ENCODE results near the gene TBX20.

TBX20 gene, protein sequence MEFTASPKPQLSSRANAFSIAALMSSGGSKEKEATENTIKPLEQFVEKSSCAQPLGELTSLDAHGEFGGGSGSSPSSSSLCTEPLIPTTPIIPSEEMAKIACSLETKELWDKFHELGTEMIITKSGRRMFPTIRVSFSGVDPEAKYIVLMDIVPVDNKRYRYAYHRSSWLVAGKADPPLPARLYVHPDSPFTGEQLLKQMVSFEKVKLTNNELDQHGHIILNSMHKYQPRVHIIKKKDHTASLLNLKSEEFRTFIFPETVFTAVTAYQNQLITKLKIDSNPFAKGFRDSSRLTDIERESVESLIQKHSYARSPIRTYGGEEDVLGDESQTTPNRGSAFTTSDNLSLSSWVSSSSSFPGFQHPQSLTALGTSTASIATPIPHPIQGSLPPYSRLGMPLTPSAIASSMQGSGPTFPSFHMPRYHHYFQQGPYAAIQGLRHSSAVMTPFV
- 0 to 0.39 (median 0.08) reads per million in 4 donors for total RNA-seq

- DNase-seq: peak in 1 of 5 donors; percentile 61
These were observed at the start of gene TBX20 for GRCh38 chr7:35253710-35254495. TSS of gene TBX20 (minus strand) at chr7:35254100. CDS start at chr7:35253620, 480 bp downstream.

DNA sequence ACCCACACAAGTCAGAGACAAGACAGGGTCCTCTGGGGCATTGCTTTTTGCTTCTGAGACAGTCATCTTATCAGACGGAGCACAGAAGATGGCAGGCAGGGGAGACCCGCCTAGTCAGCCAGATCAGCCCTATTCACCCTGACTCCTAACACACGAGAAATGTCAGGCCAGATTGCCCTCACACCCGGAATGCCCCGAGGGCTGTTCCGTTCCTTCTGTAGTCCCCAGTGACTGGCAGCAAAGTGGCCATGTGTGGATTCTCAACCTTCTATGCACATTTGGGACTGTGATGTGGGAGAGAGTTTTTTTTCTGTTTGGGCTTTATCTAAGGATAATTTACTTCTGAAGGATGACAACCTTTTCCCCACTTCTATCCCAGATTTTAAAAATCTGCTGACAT lies 35.5 kb upstream of the TBX20 start:
- no peak for DNase-seq

GRCh38 chr7:35286986-35287385 lies 33.1 kb upstream of the TBX20 start:
- no peak for DNase-seq

DNA sequence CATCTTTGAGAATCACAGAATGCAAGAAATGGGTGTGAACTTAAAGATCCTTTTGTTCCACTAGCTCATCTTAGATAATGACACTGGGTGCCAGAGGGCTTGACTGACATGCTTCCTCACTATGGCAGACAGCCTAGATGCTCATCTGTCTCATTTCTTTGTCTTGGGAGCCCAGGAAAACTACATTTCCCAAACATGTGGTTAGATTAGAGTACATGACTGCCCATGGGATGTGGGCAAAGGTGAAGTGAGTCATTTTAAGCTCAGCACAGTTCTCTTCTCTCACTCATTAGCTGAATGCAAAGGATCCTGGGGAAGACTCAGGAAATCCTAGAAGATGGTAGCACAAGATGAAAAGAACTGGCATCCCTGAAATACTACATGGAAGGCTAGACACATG lies 32.5 kb upstream of the TBX20 start:
- no peak for DNase-seq

DNA sequence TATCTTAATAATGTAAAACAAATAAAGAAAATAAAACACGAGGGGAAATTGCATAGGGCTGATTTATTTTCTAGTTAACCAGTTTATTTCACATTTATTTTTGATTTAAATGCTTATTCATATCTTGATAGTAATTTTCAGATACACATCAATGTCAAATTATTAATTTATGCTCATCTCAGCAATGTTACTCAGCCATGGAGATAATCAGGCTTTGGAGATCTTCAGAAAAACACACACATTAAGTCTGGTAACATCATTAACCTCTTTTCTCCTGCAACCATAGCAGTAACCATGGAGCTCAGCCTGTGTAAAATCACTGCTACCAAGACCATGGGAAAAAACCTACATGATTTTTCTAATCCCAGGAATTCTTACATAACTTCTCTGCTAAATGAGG lies 31.9 kb upstream of the TBX20 start:
- DNase-seq: no peak

DNA sequence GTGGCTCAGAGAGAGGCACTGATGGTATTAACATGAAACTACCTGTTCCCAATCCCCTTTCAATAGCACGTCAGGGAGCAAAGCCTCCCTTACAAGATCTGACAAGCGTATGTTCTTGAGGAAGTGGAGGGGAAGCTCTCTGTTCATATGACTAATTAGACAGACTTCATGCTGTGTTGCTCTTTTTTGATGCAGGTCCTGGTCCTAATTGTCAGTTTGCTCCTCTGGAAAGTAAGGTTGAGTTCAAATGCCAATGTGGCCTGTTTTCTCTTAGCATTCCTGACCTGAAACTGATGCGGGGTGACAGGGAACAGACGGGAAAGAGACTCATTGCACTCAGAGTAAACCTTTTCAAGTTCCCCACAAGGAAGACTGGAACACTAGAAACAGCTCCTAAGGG lies 27.0 kb upstream of the TBX20 start:
- DNase-seq: no peak

- no peak for DNase-seq
These were observed 23.5 kb upstream of the TBX20 start for GRCh38 chr7:35277359-35277758.

- no peak for DNase-seq
These were observed 18.3 kb upstream of the TBX20 start for GRCh38 chr7:35272246-35272645.

- no peak for DNase-seq
These were observed 15.1 kb upstream of the TBX20 start for GRCh38 chr7:35268953-35269352.

DNA sequence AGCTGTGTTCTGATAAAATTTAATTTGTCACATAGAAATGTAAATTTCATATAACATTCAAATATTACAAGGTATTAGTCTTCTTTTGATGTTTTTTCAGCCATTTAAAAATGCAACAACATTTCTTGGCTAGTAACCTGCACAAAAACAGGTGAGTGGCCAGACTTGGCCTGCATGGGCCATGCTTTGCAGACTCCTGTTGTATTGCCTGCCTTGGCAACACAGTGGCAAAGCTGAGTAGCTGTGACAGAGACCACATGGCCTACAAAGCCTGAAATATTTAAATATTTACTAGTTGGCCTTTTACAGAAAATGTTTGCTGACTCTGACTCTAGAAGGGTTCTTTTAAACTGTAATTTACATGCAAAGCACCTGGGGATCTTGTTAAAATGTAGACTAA lies 13.5 kb upstream of the TBX20 start:
- no peak for DNase-seq

DNA sequence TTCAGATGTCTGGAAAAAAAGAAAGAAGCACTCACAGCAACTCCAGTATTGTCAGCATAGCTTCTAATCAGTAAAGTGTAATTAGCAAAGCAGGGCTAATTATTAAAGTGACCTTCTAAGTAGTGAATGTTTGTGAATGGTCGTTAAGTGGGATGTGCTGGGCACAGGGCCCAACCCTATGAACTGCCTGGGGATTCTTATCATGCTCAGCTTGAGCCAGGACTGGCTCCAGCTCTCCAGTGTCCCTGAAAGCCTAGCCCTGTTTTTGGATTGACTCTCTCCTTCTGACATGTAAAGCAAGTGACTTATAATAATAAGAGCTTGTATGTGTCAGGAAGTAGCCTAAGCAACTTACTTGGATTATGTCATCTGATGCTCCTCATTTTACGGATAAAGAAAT lies 9.5 kb upstream of the TBX20 start:
- no peak for DNase-seq

- no peak for DNase-seq
These were observed 7.8 kb upstream of the TBX20 start for GRCh38 chr7:35261476-35262285.

DNA sequence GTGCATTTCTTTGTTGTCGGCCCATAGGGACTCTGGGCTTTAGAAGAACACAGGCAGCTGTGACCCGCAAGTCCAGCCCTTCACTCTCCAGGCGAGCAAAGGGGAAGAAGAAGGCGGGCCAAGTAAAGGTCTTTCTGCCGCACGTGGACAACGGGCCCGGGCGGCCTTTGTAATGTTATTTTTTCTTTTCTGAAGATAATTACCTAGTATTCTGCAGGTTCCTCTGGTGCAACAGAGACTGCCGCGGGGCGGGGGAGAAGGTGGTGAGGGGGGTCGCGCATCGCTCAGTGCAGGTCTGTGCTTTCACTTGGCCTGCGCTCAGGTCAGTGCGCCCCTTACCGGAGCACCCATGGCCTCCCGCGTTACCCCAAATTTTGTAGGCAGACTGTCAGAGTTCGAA lies 7.1 kb upstream of the TBX20 start:
- DNase-seq: no peak

- no peak for DNase-seq
These were observed 6.3 kb upstream of the TBX20 start for GRCh38 chr7:35260246-35260645.

- DNase-seq: no peak
These were observed 5.6 kb upstream of the TBX20 start for GRCh38 chr7:35259523-35259908.

- DNase-seq: no peak
These were observed 5.1 kb upstream of the TBX20 start for GRCh38 chr7:35258868-35259522.

GRCh38 chr7:35258125-35258867 lies 4.4 kb upstream of the TBX20 start:
- no peak for DNase-seq

GRCh38 chr7:35257251-35258124 lies 3.6 kb upstream of the TBX20 start:
- DNase-seq: no peak

GRCh38 chr7:35256256-35257175 lies 2.6 kb upstream of the TBX20 start:
- no peak for DNase-seq

Measured in T-helper 1 cell (primary cell).